GM21723 (cell line): Measurements from ENCODE around the gene SLCO3A1.

Source experiments
- ATAC-seq: cut with Tn5 transposase; IDR thresholded peaks from one replicate; pipeline ENCODE4 v1.9.1; 2021; ENCODE audit warnings: mild to moderate bottlenecking, moderate library complexity; ENCODE audit not compliant: unreplicated experiment

Gene SLCO3A1

GRCh38 chr15:92151741-92152140, 298.2 kb downstream of the SLCO3A1 start:
- ATAC-seq, result no peak

DNA sequence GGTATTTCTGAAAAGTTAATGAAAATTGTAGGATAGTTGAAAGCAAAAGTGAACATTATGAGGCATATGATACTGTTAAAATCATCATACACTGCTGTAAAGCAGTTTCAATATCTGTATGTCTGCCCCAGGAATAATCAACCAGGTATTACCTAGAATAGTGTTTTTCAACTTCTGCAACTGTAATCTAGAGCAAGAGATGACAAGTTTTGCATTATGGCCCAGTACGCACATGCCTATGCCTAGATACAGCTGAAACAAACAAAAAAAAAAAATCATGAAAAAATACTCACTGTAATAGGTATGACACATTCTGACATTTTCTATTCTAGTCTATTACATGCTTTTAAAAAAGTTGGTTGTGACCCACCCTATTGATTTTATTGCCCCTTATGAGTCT, 299.5 kb downstream of the SLCO3A1 start:
- ATAC-seq, result no peak

GRCh38 chr15:92153620-92154019, 300.1 kb downstream of the SLCO3A1 start:
- ATAC-seq, result no peak

DNA sequence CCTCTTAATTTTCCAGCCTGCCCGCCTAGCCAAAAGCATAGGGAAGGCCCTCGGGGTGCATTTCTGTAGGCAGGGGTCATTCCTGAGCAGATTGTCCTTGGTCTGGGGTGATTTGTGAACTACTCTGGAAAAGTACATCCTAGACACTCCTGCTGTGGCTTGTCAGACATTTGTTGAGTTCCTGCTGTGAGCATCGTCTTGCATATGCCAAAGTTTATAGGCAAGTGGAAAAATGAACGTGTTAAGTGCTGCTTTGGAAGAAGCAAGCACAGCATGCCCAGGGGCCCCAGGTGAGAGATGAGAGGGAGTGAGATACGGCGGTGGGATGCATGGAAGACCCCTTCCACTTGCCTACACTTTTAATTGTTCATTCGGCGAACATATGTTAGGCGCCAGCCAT, 302.4 kb downstream of the SLCO3A1 start:
- no peak for ATAC-seq

DNA sequence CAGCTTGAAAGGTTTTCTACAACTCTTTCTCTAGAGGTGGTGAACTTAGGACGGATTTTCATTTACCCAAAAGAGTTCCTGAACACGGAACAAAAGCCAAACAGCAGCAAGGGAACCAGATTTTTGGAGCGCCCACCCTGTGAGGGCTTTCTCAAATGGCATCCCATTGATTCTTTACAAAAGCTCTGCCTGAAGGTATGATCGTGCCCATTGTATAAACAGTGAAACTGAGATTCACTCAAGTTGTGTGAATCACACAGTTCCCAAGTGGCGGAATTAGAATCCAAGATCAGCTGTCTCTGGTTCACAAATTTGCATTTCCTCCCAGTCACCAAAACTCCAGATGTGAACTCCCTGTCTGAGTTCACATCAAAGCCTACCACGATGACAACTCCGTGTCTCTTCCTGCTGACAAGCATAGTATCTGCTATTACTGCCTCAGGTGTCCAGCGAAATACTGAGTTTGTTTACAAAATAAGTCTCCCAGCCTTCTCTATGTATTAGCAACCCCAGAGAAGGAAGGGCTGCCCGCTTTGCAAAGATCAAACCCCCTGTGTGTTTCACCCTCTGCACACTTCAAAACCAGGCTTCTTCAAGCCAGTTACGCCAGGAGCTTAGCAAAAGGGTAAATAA, 304.3 kb downstream of the SLCO3A1 start:
- no peak for ATAC-seq

GRCh38 chr15:92158426-92158825, 304.9 kb downstream of the SLCO3A1 start:
- peak; percentile 33 for ATAC-seq

DNA sequence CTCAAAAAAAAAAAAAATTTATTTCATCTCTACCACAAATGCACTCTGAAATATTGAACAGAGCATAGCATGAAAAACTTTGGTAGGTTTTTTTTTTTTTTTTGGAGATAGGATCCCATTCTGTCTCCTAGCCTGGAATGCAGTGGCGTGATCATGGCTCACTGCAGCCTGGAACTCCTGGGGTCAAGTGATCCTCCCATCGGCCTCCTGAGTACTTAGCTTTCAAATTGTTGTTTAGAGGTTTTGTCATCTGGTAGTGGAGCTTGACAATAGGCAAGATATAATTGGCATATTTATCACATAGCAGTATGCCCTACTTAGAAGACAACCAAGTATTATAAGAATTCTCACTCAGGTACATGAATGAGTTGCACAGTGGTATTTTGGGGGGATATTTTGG, 306.0 kb downstream of the SLCO3A1 start:
- no peak for ATAC-seq

DNA sequence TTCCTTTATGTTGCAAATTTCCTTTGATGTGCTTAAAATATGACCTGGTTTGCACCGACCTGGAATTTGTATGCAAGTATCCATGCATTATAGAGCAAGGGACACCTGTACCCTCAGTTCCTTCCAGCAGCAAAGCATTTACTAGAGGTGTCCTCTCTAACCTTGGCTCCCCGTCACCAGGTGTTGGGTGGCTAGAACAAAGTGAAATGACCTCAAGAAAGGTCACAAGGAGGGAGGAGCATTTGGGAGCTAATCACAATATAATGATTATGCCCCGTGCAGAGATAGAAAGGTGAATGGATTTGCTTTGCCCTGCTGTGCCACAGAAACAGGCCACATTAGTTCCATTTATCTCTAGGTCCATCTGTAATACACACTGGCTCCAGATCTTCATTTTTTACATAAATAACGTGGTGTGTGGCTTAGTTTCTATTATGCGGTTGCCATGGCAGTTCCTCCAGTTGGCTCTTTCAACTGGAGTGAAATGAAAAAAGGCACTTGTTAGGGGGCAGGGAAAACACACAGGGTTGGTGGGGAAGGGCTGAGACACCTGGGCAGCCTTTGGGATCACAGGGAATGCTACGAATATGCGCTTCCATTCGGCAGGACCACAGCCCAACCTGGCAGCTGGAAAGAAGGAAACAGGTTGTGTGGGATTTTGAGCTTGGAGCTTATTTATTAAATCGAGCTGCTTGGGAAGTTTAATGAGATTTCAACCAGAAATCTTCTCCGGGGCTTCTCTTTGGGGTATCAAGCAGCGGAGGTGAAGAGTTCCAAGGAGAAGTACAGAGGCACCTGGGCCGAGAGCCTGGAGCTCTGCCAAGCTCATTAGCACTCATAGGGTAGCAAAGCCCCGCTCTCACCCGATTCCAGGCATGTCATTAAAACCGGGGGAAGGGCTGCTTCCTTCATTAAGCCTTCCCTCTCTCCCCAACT, 306.7 kb downstream of the SLCO3A1 start:
- ATAC-seq, result no peak

- ATAC-seq, result peak; percentile 97
Observed at GRCh38 chr15:92161039-92161670, 307.6 kb downstream of the SLCO3A1 start.

DNA sequence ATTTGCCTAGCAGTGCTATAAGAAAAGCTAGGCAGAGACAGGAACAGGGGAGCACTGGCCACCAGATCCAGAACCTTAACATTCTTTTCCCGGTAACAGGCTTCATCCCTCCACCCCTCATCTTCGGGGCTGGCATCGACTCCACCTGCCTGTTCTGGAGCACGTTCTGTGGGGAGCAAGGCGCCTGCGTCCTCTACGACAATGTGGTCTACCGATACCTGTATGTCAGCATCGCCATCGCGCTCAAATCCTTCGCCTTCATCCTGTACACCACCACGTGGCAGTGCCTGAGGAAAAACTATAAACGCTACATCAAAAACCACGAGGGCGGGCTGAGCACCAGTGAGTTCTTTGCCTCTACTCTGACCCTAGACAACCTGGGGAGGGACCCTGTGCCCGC, 309.1 kb downstream of the SLCO3A1 start:
- no peak for ATAC-seq

DNA sequence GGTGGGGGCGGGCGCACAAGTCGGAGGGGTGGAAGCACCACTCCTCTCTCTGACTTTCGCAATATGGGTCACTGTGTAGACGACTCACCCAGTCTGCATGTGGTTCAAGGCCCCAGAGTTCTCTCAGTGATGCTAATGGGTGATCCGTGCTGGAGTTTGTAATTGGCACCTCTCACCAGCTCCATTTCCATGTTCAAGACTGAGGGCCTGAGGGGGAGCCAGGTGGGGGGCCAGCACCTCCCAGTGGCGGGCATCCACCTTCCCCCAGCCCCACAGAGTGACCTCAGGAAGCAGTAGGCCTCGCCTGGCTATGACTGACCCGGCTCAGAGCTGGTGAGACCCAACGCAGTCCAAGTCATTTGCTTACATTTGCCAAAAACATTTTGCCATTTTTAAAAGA, 310.1 kb downstream of the SLCO3A1 start:
- no peak for ATAC-seq

- no peak for ATAC-seq
Observed at GRCh38 chr15:92164327-92165000, 311.0 kb downstream of the SLCO3A1 start.

DNA sequence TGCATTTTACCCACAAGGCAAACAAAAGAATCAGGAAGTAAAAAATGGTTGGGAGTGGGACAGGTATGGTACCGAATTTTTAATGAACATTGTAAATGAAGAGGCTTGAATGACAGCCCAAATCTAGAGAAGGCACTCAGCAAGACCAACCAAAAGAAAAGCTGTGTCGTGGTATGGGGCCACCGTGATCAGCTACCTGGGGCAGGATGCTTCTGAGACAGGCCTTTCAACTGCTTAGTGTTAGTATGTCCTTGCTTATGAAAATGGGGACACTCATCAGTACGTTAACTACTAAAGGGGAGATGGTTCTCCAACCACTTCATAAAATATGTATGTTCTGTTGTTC, 311.5 kb downstream of the SLCO3A1 start:
- no peak for ATAC-seq

DNA sequence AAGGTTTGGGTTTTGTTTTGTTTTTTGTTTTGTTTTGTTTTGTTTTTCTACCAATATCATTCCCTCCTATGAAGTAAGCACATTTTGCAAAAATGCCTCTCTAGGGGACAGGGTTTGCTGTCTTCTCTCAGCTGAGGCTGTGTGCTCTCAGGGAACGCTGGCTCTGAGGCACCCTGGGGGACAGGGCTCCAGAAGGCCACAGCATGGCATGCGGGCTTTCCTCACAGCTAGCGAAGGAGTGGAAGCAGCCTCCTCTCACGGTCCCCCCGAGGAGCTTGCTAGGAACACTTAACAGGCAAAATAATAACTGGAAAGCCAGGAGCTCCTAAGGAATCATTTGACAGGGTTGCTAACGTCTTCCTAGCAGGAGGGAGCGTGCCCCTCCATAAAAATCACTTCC, 312.5 kb downstream of the SLCO3A1 start:
- ATAC-seq, result no peak

DNA sequence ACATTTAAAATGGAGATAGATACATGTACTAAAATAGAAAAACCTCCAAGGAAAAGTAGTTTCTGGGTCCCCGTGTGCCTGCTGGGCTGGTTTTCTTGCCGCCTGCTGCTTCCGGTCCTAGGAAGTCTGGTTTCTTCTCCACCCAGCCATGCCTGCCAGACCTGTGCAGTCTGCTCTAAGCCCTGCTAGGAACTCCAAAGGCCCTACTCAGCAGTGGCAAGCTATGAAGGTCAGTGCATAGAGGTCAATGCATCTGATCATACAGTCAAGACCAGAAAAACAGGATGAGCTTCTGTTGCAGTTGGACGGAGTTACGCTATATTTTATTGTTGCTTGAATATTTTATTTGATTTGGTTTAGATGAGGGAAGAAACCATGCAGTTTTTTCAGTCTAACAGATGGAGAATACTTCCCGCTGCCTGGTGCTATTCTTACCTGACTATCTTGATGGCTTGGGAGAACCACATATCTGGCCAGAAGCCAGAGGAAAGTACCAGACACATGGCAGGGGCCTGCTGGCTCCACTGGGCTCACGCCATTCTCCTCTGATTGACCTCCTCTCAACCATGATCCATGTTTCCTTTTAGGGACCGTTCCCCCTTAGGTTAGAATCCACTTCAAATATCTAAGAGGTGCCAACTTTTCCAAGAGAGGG, 313.4 kb downstream of the SLCO3A1 start:
- no peak for ATAC-seq

- ATAC-seq, result no peak
Observed at GRCh38 chr15:92167451-92167850, 313.9 kb downstream of the SLCO3A1 start.

GRCh38 chr15:92168066-92168683, 314.7 kb downstream of the SLCO3A1 start:
- ATAC-seq, result no peak

DNA sequence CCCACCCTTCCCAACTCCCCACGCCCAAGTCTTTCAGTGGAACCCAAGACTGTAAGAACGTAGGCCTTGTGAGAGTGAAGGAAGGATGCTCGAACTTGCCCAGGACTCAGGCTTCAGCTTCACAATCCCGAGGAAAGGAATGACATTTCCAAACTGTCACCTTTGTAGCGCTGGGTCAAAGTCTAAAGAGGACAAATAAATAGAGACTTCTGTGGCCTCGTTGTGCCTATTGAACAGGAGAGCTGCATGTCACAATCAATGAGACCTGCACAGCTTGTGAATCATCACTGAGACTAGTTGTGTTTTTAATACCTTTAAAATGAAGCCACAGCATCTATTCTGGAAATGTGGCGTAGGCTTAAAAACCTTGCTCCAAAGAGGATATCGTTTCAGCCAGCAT, 317.4 kb downstream of the SLCO3A1 start:
- no peak for ATAC-seq

DNA sequence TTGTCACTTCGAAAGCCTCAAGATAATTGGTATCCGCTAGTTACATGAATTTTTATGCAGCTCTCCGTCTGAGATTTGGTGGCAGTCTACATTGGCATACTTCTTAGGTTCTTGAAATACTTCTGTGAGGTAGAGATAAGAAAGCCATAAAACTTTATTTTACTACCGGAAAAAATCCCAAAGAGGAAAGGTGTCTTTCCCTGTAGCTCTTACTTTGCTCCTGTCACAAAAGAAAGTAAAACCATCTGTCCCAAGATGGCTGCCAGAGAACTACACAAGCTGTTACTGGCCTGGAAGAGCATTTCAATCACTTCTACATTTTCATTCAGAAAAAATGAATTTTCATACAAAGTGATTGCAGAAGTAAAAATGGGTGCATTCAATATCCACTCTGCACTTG, 325.4 kb downstream of the SLCO3A1 start:
- ATAC-seq, result no peak

DNA sequence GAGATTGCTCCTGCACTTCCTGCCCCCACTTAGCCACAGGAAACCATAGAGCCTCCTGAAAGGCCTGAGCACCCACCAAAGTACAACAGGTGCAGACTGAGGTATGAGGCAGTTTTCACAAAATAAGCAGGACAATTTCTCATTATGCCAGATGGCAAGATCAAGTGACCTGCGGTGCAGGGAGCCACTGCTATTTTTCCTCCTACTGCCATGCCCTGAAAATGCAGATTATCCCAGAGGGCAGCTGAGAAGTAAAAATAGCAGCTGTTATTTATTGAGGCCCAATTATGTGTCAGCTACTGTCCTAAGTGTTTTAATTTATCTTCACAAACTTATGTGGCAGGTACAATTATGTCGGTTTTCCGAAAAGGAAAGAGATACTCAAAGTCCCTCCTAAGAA, 330.6 kb downstream of the SLCO3A1 start:
- ATAC-seq, result no peak
